HEK293 (cell line): ENCODE measurements around the gene CACUL1.

Experiments
- HOXA7 ChIP-seq: sonication (generic); formaldehyde crosslinking; IDR thresholded peaks from 2 replicates; pipeline ENCODE4 v1.8.1; 2022; ENCODE audit warnings: missing genetic modification reagents, borderline replicate concordance
- TRIM28 ChIP-seq: IDR thresholded peaks from 2 replicates; pipeline ENCODE4 v1.6.1; 2011; ENCODE audit warnings: low read length, control low read depth, borderline replicate concordance
- ZBTB20 ChIP-seq: fragments of 450-650 bp; formaldehyde crosslinking; IDR thresholded peaks from 2 replicates; pipeline ENCODE4 v1.5.1; 2016; ENCODE audit warnings: missing biosample characterization, missing genetic modification characterization
- ZNF416 ChIP-seq: fragments of 450-650 bp; formaldehyde crosslinking; IDR thresholded peaks from 2 replicates; pipeline ENCODE4 v1.5.1; 2016; ENCODE audit warnings: missing biosample characterization, missing genetic modification characterization
- ZNF664 ChIP-seq: fragments of 450-650 bp; formaldehyde crosslinking; IDR thresholded peaks from 2 replicates; pipeline ENCODE4 v1.5.1; 2016; ENCODE audit warnings: missing biosample characterization, missing genetic modification characterization
- TF ChIP-seq, protein P1 (sequence below): sonication (generic); formaldehyde crosslinking; IDR thresholded peaks from 2 replicates; pipeline ENCODE4 v1.8.1; 2022; ENCODE audit warnings: mild to moderate bottlenecking, moderate library complexity, missing genetic modification reagents
- TF ChIP-seq, protein P2 (sequence below): fragments of 450-650 bp; formaldehyde crosslinking; IDR thresholded peaks from 2 replicates; pipeline ENCODE4 v1.5.1; 2016; ENCODE audit warnings: missing biosample characterization, missing genetic modification characterization
- TF ChIP-seq, protein P3 (sequence below): fragments of 450-650 bp; formaldehyde crosslinking; IDR thresholded peaks from 2 replicates; pipeline ENCODE4 v1.5.1; 2016; ENCODE audit warnings: missing biosample characterization, missing genetic modification characterization, low read depth
- TF ChIP-seq, protein P4 (sequence below): fragments of 450-650 bp; formaldehyde crosslinking; IDR thresholded peaks from 2 replicates; pipeline ENCODE4 v1.5.1; 2016; ENCODE audit warnings: missing biosample characterization, missing genetic modification characterization, borderline replicate concordance
- TF ChIP-seq, protein P5 (sequence below): fragments of 450-650 bp; formaldehyde crosslinking; IDR thresholded peaks from 2 replicates; pipeline ENCODE4 v1.5.1; 2016; ENCODE audit warnings: missing biosample characterization, missing genetic modification characterization

DNA sequence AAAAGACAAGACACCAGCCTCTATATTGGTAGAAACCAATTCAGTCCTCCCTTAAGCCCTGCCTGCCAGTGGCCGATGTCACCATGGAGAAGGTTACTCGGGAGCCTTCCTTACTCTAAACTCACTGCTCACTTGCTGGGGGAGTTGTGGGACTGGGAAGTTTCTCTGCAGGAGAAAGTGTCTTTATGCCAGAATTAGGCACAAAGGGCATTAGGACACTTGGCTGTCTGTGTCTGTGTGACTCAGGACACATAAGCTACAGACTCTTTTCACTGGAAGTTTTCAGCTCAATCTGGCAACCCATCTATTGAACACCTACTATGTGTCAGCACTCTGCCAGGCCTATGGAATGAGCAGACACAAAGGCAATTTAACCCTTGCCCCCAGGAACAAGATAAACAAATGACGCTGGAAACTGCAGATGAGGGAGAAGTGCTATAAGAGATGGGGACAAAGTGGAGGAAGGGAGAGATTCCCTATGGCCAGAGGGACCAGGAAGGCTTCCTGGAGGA is 49.5 kb upstream of the CACUL1 start:
- no peak for TF ChIP-seq HOXA7 (CRISPR knock-in tag)
- TF ChIP-seq, protein P1, sequence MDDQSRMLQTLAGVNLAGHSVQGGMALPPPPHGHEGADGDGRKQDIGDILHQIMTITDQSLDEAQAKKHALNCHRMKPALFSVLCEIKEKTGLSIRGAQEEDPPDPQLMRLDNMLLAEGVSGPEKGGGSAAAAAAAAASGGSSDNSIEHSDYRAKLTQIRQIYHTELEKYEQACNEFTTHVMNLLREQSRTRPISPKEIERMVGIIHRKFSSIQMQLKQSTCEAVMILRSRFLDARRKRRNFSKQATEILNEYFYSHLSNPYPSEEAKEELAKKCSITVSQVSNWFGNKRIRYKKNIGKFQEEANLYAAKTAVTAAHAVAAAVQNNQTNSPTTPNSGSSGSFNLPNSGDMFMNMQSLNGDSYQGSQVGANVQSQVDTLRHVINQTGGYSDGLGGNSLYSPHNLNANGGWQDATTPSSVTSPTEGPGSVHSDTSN (CRISPR knock-in tag): no peak
- TF ChIP-seq, protein P2, sequence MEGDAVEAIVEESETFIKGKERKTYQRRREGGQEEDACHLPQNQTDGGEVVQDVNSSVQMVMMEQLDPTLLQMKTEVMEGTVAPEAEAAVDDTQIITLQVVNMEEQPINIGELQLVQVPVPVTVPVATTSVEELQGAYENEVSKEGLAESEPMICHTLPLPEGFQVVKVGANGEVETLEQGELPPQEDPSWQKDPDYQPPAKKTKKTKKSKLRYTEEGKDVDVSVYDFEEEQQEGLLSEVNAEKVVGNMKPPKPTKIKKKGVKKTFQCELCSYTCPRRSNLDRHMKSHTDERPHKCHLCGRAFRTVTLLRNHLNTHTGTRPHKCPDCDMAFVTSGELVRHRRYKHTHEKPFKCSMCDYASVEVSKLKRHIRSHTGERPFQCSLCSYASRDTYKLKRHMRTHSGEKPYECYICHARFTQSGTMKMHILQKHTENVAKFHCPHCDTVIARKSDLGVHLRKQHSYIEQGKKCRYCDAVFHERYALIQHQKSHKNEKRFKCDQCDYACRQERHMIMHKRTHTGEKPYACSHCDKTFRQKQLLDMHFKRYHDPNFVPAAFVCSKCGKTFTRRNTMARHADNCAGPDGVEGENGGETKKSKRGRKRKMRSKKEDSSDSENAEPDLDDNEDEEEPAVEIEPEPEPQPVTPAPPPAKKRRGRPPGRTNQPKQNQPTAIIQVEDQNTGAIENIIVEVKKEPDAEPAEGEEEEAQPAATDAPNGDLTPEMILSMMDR (tag by site-specific recombination): no peak
- TF ChIP-seq, protein P3, sequence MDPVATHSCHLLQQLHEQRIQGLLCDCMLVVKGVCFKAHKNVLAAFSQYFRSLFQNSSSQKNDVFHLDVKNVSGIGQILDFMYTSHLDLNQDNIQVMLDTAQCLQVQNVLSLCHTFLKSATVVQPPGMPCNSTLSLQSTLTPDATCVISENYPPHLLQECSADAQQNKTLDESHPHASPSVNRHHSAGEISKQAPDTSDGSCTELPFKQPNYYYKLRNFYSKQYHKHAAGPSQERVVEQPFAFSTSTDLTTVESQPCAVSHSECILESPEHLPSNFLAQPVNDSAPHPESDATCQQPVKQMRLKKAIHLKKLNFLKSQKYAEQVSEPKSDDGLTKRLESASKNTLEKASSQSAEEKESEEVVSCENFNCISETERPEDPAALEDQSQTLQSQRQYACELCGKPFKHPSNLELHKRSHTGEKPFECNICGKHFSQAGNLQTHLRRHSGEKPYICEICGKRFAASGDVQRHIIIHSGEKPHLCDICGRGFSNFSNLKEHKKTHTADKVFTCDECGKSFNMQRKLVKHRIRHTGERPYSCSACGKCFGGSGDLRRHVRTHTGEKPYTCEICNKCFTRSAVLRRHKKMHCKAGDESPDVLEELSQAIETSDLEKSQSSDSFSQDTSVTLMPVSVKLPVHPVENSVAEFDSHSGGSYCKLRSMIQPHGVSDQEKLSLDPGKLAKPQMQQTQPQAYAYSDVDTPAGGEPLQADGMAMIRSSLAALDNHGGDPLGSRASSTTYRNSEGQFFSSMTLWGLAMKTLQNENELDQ (tag by site-specific recombination): no peak
- no peak for TF ChIP-seq TRIM28
- TF ChIP-seq, protein P4, sequence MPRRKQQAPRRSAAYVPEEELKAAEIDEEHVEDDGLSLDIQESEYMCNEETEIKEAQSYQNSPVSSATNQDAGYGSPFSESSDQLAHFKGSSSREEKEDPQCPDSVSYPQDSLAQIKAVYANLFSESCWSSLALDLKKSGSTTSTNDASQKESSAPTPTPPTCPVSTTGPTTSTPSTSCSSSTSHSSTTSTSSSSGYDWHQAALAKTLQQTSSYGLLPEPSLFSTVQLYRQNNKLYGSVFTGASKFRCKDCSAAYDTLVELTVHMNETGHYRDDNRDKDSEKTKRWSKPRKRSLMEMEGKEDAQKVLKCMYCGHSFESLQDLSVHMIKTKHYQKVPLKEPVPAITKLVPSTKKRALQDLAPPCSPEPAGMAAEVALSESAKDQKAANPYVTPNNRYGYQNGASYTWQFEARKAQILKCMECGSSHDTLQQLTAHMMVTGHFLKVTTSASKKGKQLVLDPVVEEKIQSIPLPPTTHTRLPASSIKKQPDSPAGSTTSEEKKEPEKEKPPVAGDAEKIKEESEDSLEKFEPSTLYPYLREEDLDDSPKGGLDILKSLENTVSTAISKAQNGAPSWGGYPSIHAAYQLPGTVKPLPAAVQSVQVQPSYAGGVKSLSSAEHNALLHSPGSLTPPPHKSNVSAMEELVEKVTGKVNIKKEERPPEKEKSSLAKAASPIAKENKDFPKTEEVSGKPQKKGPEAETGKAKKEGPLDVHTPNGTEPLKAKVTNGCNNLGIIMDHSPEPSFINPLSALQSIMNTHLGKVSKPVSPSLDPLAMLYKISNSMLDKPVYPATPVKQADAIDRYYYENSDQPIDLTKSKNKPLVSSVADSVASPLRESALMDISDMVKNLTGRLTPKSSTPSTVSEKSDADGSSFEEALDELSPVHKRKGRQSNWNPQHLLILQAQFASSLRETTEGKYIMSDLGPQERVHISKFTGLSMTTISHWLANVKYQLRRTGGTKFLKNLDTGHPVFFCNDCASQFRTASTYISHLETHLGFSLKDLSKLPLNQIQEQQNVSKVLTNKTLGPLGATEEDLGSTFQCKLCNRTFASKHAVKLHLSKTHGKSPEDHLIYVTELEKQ (tag by site-specific recombination): no peak
- no peak for TF ChIP-seq ZNF664 (tag by site-specific recombination)
- TF ChIP-seq, protein P5, sequence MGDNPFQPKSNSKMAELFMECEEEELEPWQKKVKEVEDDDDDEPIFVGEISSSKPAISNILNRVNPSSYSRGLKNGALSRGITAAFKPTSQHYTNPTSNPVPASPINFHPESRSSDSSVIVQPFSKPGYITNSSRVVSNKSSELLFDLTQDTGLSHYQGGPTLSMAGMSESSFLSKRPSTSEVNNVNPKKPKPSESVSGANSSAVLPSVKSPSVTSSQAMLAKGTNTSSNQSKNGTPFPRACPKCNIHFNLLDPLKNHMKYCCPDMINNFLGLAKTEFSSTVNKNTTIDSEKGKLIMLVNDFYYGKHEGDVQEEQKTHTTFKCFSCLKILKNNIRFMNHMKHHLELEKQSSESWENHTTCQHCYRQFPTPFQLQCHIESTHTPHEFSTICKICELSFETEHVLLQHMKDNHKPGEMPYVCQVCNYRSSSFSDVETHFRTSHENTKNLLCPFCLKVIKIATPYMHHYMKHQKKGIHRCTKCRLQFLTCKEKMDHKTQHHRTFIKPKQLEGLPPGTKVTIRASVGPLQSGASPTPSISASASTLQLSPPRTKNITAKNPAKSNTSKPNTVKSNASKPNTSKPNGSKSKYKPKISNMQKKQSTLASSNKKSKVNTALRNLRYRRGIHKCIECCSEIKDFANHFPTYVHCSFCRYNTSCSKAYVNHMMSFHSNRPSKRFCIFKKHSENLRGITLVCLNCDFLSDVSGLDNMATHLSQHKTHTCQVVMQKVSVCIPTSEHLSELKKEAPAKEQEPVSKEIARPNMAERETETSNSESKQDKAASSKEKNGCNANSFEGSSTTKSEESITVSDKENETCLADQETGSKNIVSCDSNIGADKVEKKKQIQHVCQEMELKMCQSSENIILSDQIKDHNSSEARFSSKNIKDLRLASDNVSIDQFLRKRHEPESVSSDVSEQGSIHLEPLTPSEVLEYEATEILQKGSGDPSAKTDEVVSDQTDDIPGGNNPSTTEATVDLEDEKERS (tag by site-specific recombination): no peak
- TF ChIP-seq ZNF416 (tag by site-specific recombination): no peak
- no peak for TF ChIP-seq ZBTB20
